Natural killer cell treated with Interleukin-12 subunit alpha and Interleukin-12 subunit beta and Interleukin-15 and Interleukin-18, amount 100 ng/mL, for 72 hours (primary cell): ENCODE data around the gene ISG20. TPM values are rescaled to one million over a fixed set of nuclear protein-coding genes. Genes with fewer than 3 reads are reported as not detected.
"Not testable (repeated sequence)": the region's sequence is repeated elsewhere in the genome, so short reads cannot be mapped to it uniquely, and the experiment has no call there.

Source experiments
- ATAC-seq, 2 donors: fragments of 150-1000 bp; cut with Tn5 transposase in 1 of 2; sonication (Bioruptor Pico), chemical (Tn5 transposase) in 1 of 2; 2 replicates each; pipeline ENCODE4 v1.10.0; 2021
- DNase-seq: peaks from one replicate; pipeline ENCODE4 v3.0.0; 2022; ENCODE audit warnings: low spot score
- H3K27ac Mint-ChIP-seq, 2 donors: 1 replicate in 1 of 2; 2 replicates in 1 of 2; pipeline ENCODE4 v1.8.0; 2022; ENCODE audit warnings: mixed read lengths in 2 of 2, mild to moderate bottlenecking in 1 of 2, moderate library complexity in 1 of 2
- H3K27me3 Mint-ChIP-seq, 2 donors: 1 replicate in 1 of 2; 2 replicates in 1 of 2; pipeline ENCODE4 v1.8.0; 2022; ENCODE audit warnings: mixed read lengths in 2 of 2
- H3K36me3 Mint-ChIP-seq: one replicate; pipeline ENCODE4 v1.8.0; 2022; ENCODE audit warnings: mixed read lengths
- H3K4me1 Mint-ChIP-seq, 2 donors: 1 replicate in 1 of 2; 2 replicates in 1 of 2; pipeline ENCODE4 v1.8.0; 2022; ENCODE audit warnings: low read depth in 2 of 2, mixed read lengths in 2 of 2, mild to moderate bottlenecking in 1 of 2
- H3K4me3 Mint-ChIP-seq: one replicate; pipeline ENCODE4 v1.8.0; 2022; ENCODE audit warnings: mixed read lengths
- H3K9me3 Mint-ChIP-seq: 2 replicates; pipeline ENCODE4 v1.8.0; 2022; ENCODE audit warnings: mixed read lengths
- total RNA-seq, 2 donors: library from RNA; stranded (reverse); gene quantifications; one replicate each; pipeline ENCODE4 v1.2.3, GENCODE V29; 2022

ISG20 gene
- total RNA-seq, 2 donors from 2014 or later = 21.8 to 30.2 TPM

GRCh38 chr15:88623632-88624031 lies 15.2 kb upstream of the ISG20 start:
- ATAC-seq (no peak), DNase-seq (no peak)
- Mint-ChIP-seq H3K36me3 (peaks cover 14% of the 10 kb centered on the region), H3K27me3 (peaks cover 5 to 8% of the 10 kb centered on the region in 2 donors), H3K4me1 (peaks cover 48 to 60% of the 10 kb centered on the region in 2 donors), H3K27ac (peak overlapping the region; percentile 93 to 98), H3K4me3 (peak overlapping the region; percentile 92), H3K9me3 (no peaks in the 10 kb centered on the region)

- peaks cover 5 to 8% of the 10 kb centered on the region in 2 donors for H3K27me3 Mint-ChIP-seq
- no peaks in the 10 kb centered on the region for H3K9me3 Mint-ChIP-seq
- peaks cover 15% of the 10 kb centered on the region for H3K36me3 Mint-ChIP-seq
- DNase-seq (no peak), ATAC-seq (peak; percentile 31 to 54)
- H3K4me3 Mint-ChIP-seq = peak overlapping the region; percentile 92
- H3K27ac Mint-ChIP-seq = peak overlapping the region; percentile 93 to 98
- H3K4me1 Mint-ChIP-seq = peaks cover 49 to 65% of the 10 kb centered on the region in 2 donors
These were observed 14.5 kb upstream of the ISG20 start for GRCh38 chr15:88624156-88624970.

GRCh38 chr15:88624971-88625490 lies 13.8 kb upstream of the ISG20 start:
- H3K4me3 Mint-ChIP-seq = peak overlapping the region; percentile 92
- DNase-seq = no peak
- ATAC-seq = no peak
- peaks cover 21% of the 10 kb centered on the region for H3K36me3 Mint-ChIP-seq
- peaks cover under 1 to 1% of the 10 kb centered on the region in 2 donors for H3K27me3 Mint-ChIP-seq
- H3K4me1 Mint-ChIP-seq = peaks cover 55 to 72% of the 10 kb centered on the region in 2 donors
- peak overlapping the region; percentile 93 to 98 for H3K27ac Mint-ChIP-seq
- no peaks in the 10 kb centered on the region for H3K9me3 Mint-ChIP-seq

GRCh38 chr15:88625943-88626741 lies 12.7 kb upstream of the ISG20 start:
- peak overlapping the region; percentile 33 to 87 for H3K27ac Mint-ChIP-seq
- no peaks in the 10 kb centered on the region for H3K27me3 Mint-ChIP-seq
- no peak for ATAC-seq
- no peaks in the 10 kb centered on the region for H3K9me3 Mint-ChIP-seq
- no peak for DNase-seq
- no peak overlapping the region for H3K4me3 Mint-ChIP-seq
- peaks cover 56 to 66% of the 10 kb centered on the region in 2 donors for H3K4me1 Mint-ChIP-seq
- H3K36me3 Mint-ChIP-seq = peaks cover 21% of the 10 kb centered on the region

GRCh38 chr15:88627463-88627862 lies 11.4 kb upstream of the ISG20 start:
- Mint-ChIP-seq H3K36me3 (peaks cover 15% of the 10 kb centered on the region), H3K4me3 (peak overlapping the region; percentile 15), H3K27me3 (no peaks in the 10 kb centered on the region), H3K9me3 (no peaks in the 10 kb centered on the region), H3K27ac (peak overlapping the region; percentile 33 to 87), H3K4me1 (peaks cover 48 to 56% of the 10 kb centered on the region in 2 donors)
- ATAC-seq = no peak
- no peak for DNase-seq

- Mint-ChIP-seq H3K36me3 (peaks cover 18% of the 10 kb centered on the region), H3K9me3 (no peaks in the 10 kb centered on the region), H3K4me3 (no peak overlapping the region), H3K27me3 (no peaks in the 10 kb centered on the region), H3K27ac (peak overlapping the region; percentile 33 to 87), H3K4me1 (peaks cover 41 to 50% of the 10 kb centered on the region in 2 donors)
- ATAC-seq (no peak), DNase-seq (no peak)
These were observed 10.7 kb upstream of the ISG20 start for GRCh38 chr15:88628018-88628654.

GRCh38 chr15:88629071-88629470 lies 9.7 kb upstream of the ISG20 start:
- ATAC-seq (no peak), DNase-seq (no peak)
- Mint-ChIP-seq H3K36me3 (peaks cover 21% of the 10 kb centered on the region), H3K4me3 (no peak overlapping the region), H3K9me3 (no peaks in the 10 kb centered on the region), H3K4me1 (peaks cover 32 to 40% of the 10 kb centered on the region in 2 donors), H3K27me3 (no peaks in the 10 kb centered on the region), H3K27ac (peak overlapping the region; percentile 77 to 91)

- DNase-seq = no peak
These were observed 8.6 kb upstream of the ISG20 start for GRCh38 chr15:88630141-88630721.

GRCh38 chr15:88630798-88631463 lies 7.9 kb upstream of the ISG20 start:
- H3K36me3 Mint-ChIP-seq = peaks cover 21% of the 10 kb centered on the region
- DNase-seq = no peak
- H3K4me3 Mint-ChIP-seq = no peak overlapping the region
- H3K4me1 Mint-ChIP-seq = peaks cover 39 to 44% of the 10 kb centered on the region in 2 donors
- H3K9me3 Mint-ChIP-seq = no peaks in the 10 kb centered on the region
- no peaks in the 10 kb centered on the region for H3K27me3 Mint-ChIP-seq
- no peak for ATAC-seq
- peak overlapping the region; percentile 77 to 91 for H3K27ac Mint-ChIP-seq

More at GRCh38 chr15:88630141-88630721, 8.6 kb upstream of the ISG20 start:
- Mint-ChIP-seq H3K9me3 (no peaks in the 10 kb centered on the region), H3K27ac (peak overlapping the region; percentile 77 to 91), H3K4me1 (peaks cover 36 to 37% of the 10 kb centered on the region in 2 donors), H3K4me3 (peak overlapping the region; percentile 40), H3K36me3 (peaks cover 21% of the 10 kb centered on the region), H3K27me3 (no peaks in the 10 kb centered on the region)
- ATAC-seq = peak; percentile 70 to 76

- Mint-ChIP-seq H3K27me3 (no peaks in the 10 kb centered on the region), H3K36me3 (peaks cover 21% of the 10 kb centered on the region), H3K9me3 (no peaks in the 10 kb centered on the region), H3K4me3 (no peak overlapping the region), H3K27ac (peak overlapping the region; percentile 77 to 91), H3K4me1 (peaks cover 44 to 50% of the 10 kb centered on the region in 2 donors)
- DNase-seq = no peak
- ATAC-seq = no peak
These were observed 7.3 kb upstream of the ISG20 start for GRCh38 chr15:88631464-88632028.

- H3K4me1 Mint-ChIP-seq = peaks cover 48 to 54% of the 10 kb centered on the region in 2 donors
- H3K4me3 Mint-ChIP-seq, ATAC-seq, DNase-seq, H3K9me3 Mint-ChIP-seq, H3K27me3 Mint-ChIP-seq: not testable (repeated sequence)
- peak overlapping the region; percentile 61 to 68 for H3K27ac Mint-ChIP-seq
- peaks cover 14% of the 10 kb centered on the region for H3K36me3 Mint-ChIP-seq
These were observed 6.0 kb upstream of the ISG20 start for GRCh38 chr15:88632797-88633196.

GRCh38 chr15:88634449-88634848 lies 4.4 kb upstream of the ISG20 start:
- H3K9me3 Mint-ChIP-seq = no peaks in the 10 kb centered on the region
- peaks cover 55 to 56% of the 10 kb centered on the region in 2 donors for H3K4me1 Mint-ChIP-seq
- ATAC-seq (no peak), DNase-seq (no peak)
- peaks cover 12% of the 10 kb centered on the region for H3K36me3 Mint-ChIP-seq
- no peak overlapping the region for H3K4me3 Mint-ChIP-seq
- peak overlapping the region in 1 of 2 donors; percentile 95 for H3K27ac Mint-ChIP-seq
- no peaks in the 10 kb centered on the region for H3K27me3 Mint-ChIP-seq
